Measurements from ENCODE around the gene N4BP2L1. TPM values are rescaled to one million over a fixed set of nuclear protein-coding genes. Genes with fewer than 3 reads are reported as not detected.

The N4BP2L1 gene
- total RNA-seq, 2 donors from 2014 or later: 23.4 to 44.9 TPM

- peaks cover 0 to 24% of the 10 kb centered on the region in 2 donors for H3K9me3 Mint-ChIP-seq
- ATAC-seq (no peak), DNase-seq (ENCODE audit: low spot score in 2 of 2) (no peak)
- H3K27ac Mint-ChIP-seq: peak overlapping the region in 1 of 2 donors; percentile 62
- H3K36me3 Mint-ChIP-seq: peaks cover 15 to 55% of the 10 kb centered on the region in 2 donors
Measured at GRCh38 chr13:32417995-32418394, 9.9 kb downstream of the N4BP2L1 start.

GRCh38 chr13:32415019-32415418 is 12.9 kb downstream of the N4BP2L1 start:
- no peak overlapping the region for H3K27ac Mint-ChIP-seq
- peak; percentile 48 to 49 for ATAC-seq
- peaks cover 6 to 28% of the 10 kb centered on the region in 2 donors for H3K36me3 Mint-ChIP-seq
- peak in 1 of 2 donors; percentile 9 for DNase-seq (ENCODE audit: low spot score in 2 of 2)
- H3K9me3 Mint-ChIP-seq: peaks cover 0 to 16% of the 10 kb centered on the region in 2 donors

- no peak for ATAC-seq
- DNase-seq (ENCODE audit: low spot score in 2 of 2): no peak
- Mint-ChIP-seq H3K27ac (no peak overlapping the region), H3K36me3 (peaks cover 2 to 23% of the 10 kb centered on the region in 2 donors), H3K9me3 (peaks cover 0 to 12% of the 10 kb centered on the region in 2 donors)
Measured at GRCh38 chr13:32414580-32414979, 13.3 kb downstream of the N4BP2L1 start.

- DNase-seq (ENCODE audit: low spot score in 2 of 2) (no peak), ATAC-seq (no peak)
- H3K9me3 Mint-ChIP-seq: peaks cover 0 to 5% of the 10 kb centered on the region in 2 donors
- peaks cover 0 to 12% of the 10 kb centered on the region in 2 donors for H3K36me3 Mint-ChIP-seq
- H3K27ac Mint-ChIP-seq: no peak overlapping the region
Measured at GRCh38 chr13:32413284-32413683, 14.6 kb downstream of the N4BP2L1 start.

DNA sequence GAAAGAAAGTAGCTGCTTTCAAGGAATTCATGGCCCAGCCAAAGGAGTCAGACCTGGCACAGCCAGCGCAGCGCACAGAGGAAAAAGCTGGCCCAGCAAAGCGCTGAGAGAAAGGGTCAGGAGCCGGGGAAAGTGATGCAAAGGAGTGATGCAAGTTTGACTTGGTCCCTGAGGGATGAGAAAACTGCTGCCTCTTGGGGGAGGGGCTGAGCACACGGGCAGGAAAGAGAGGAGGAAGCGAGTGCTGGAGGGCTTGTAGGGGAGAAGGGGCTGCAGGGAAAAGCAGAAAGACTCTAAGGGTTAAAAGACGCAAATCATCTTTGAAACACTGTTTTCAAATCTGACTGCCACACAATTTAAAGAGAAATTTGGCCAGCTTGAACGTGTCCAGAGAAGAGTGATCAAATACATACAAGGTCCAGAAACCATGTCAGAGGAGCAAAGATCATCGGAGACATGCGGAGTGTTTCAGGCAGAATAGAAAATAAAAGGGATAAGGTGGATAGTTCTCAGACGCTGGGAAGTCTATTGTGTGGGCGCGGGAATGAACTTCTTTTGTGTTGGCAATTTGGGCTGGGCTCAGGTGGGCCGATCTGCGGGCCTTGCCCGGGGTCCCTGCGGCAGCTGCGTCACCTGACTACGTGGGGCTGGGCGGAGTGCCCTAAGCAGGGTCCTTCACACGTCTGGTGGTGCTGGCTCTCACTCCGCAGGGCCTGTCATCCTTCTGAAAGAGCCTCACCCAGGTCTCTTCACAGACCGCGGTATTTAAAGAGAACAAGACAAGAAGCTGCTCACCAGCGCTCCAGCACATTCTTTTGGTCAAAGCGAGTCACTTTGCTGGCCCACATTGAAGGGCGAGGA is 18.1 kb downstream of the N4BP2L1 start:
- ATAC-seq (no peak), DNase-seq (ENCODE audit: low spot score in 2 of 2) (no peak)
- H3K36me3 Mint-ChIP-seq: no peaks in the 10 kb centered on the region
- H3K9me3 Mint-ChIP-seq: no peaks in the 10 kb centered on the region
- H3K27ac Mint-ChIP-seq: no peak overlapping the region

- DNase-seq (ENCODE audit: low spot score in 2 of 2) (no peak), ATAC-seq (no peak)
- H3K27ac Mint-ChIP-seq: peak overlapping the region in 1 of 2 donors; percentile 55
- H3K36me3 Mint-ChIP-seq: no peaks in the 10 kb centered on the region
- H3K9me3 Mint-ChIP-seq: no peaks in the 10 kb centered on the region
Measured at GRCh38 chr13:32409001-32409313, 19.0 kb downstream of the N4BP2L1 start.

DNA sequence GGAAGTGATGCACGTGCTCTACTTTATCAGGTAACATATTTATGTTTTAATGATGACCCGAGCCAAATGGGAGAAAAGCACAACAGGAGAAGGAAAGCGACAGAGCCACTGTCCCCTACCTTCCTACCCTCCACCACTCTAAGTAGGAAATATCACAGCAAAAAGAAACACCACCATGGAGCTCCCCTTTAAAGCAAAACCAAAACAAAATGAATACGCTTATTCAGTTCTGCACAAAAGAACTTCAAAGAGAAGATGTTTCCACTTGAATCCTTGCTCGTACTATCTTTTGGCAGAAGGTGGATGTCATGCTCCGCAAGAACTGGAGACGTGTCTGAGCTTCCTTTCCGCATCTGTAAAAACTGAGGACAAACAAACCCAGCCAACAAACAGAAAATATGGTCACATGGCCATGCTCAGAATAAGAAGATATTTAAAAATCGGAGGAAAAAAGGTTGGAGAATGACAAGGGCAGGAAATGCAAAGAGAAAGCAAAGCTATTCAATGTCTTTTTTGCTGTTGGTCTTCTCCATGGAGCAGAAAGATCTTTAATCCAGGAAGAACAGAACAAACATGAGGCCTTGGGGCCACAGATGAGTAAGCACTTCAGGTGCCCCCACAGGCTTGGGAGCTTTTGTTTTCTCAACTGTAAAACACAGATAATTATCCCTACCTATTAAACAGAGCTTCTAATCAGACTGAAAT is 19.5 kb downstream of the N4BP2L1 start:
- no peaks in the 10 kb centered on the region for H3K36me3 Mint-ChIP-seq
- no peak for DNase-seq (ENCODE audit: low spot score in 2 of 2)
- ATAC-seq: peak; percentile 24 to 26
- H3K9me3 Mint-ChIP-seq: no peaks in the 10 kb centered on the region
- H3K27ac Mint-ChIP-seq: peak overlapping the region; percentile 55 to 75

- Mint-ChIP-seq H3K9me3 (no peaks in the 10 kb centered on the region), H3K36me3 (no peaks in the 10 kb centered on the region), H3K27ac (peak overlapping the region in 1 of 2 donors; percentile 55)
- no peak for DNase-seq (ENCODE audit: low spot score in 2 of 2)
- peak; percentile 52 to 73 for ATAC-seq
Measured at GRCh38 chr13:32407854-32408253, 20.1 kb downstream of the N4BP2L1 start.

DNA sequence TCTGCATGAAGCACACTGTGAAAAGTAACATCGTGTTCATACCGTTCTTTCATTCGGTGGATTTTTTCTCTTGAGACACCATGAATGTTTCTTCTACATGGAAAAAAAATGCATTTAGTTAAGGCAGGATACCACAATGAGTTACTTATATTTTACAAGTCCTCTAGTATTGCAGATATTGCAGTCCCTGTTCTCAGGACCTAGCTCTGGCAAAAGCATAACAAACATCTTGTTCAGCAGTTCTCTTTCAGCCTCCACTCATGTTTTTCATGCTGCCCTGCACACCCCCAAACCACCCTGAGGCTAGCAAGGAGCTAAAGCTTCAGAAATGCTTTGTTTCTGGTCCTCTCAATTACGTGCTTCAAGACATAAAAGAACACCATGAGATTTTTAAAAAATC is 24.8 kb downstream of the N4BP2L1 start:
- no peak for ATAC-seq
- Mint-ChIP-seq H3K36me3 (peaks cover 12 to 22% of the 10 kb centered on the region in 2 donors), H3K9me3 (no peaks in the 10 kb centered on the region), H3K27ac (no peak overlapping the region)
- no peak for DNase-seq (ENCODE audit: low spot score in 2 of 2)

GRCh38 chr13:32391101-32391619 is 36.8 kb downstream of the N4BP2L1 start:
- DNase-seq (ENCODE audit: low spot score in 2 of 2) (no peak), ATAC-seq (no peak)
- H3K36me3 Mint-ChIP-seq: peaks cover 14 to 15% of the 10 kb centered on the region in 2 donors
- no peaks in the 10 kb centered on the region for H3K9me3 Mint-ChIP-seq
- H3K27ac Mint-ChIP-seq: no peak overlapping the region

GRCh38 chr13:32390484-32390883 is 37.4 kb downstream of the N4BP2L1 start:
- H3K27ac Mint-ChIP-seq: no peak overlapping the region
- no peak for ATAC-seq
- no peak for DNase-seq (ENCODE audit: low spot score in 2 of 2)
- peaks cover 13 to 14% of the 10 kb centered on the region in 2 donors for H3K36me3 Mint-ChIP-seq
- no peaks in the 10 kb centered on the region for H3K9me3 Mint-ChIP-seq

DNA sequence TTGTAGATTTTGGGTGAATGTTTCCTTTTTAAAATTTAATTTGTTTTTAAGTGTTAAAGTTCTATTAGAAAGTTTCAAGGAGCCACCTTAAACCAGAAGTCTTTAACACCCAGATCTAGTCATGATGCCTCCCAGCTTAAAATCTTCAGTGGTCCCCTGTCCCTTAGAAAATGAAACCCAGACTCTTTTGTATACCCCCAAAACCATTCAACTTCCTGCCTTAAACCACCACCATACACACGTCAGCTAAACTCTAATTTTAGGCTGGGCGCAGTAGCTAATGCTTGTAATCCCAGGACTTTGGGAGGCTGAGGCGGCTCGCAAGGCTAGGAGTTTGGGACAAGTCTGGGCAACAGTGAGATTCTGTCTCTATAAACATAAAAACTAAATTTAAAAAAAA is 37.9 kb downstream of the N4BP2L1 start:
- ATAC-seq (no peak), DNase-seq (ENCODE audit: low spot score in 2 of 2) (no peak)
- Mint-ChIP-seq H3K9me3 (no peaks in the 10 kb centered on the region), H3K27ac (no peak overlapping the region), H3K36me3 (peaks cover 13 to 14% of the 10 kb centered on the region in 2 donors)

- H3K9me3 Mint-ChIP-seq: no peaks in the 10 kb centered on the region
- DNase-seq (ENCODE audit: low spot score in 2 of 2) (no peak), ATAC-seq (no peak)
- H3K27ac Mint-ChIP-seq: no peak overlapping the region
- peaks cover 1 to 14% of the 10 kb centered on the region in 2 donors for H3K36me3 Mint-ChIP-seq
Measured at GRCh38 chr13:32385410-32385809, 42.5 kb downstream of the N4BP2L1 start.

DNA sequence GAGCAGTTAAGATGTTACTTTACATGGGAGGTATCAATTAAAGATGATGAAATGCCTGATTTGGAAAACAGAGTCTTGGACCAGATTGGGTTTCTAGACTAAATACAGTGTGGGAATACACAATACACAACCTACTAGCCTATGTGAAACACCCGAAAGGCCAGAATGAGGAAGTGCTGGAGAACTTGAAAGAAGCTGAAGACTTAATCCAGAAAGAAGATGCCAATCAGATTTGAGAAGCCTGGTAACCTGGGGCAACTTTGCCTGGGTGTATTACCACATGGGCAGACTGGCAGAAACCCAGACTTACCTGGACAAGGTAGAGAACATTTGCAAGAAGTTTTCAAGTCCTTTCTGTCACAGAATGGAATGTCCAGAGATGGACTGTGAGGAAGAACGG is 43.2 kb downstream of the N4BP2L1 start:
- H3K27ac Mint-ChIP-seq: no peak overlapping the region
- no peak for DNase-seq (ENCODE audit: low spot score in 2 of 2)
- ATAC-seq: no peak
- H3K36me3 Mint-ChIP-seq: peaks cover 0 to 14% of the 10 kb centered on the region in 2 donors
- no peaks in the 10 kb centered on the region for H3K9me3 Mint-ChIP-seq

- DNase-seq (ENCODE audit: low spot score in 2 of 2) (no peak), ATAC-seq (no peak)
- H3K27ac Mint-ChIP-seq: no peak overlapping the region
- H3K36me3 Mint-ChIP-seq: peaks cover 0 to 8% of the 10 kb centered on the region in 2 donors
- no peaks in the 10 kb centered on the region for H3K9me3 Mint-ChIP-seq
Measured at GRCh38 chr13:32383836-32384618, 43.9 kb downstream of the N4BP2L1 start.

DNA sequence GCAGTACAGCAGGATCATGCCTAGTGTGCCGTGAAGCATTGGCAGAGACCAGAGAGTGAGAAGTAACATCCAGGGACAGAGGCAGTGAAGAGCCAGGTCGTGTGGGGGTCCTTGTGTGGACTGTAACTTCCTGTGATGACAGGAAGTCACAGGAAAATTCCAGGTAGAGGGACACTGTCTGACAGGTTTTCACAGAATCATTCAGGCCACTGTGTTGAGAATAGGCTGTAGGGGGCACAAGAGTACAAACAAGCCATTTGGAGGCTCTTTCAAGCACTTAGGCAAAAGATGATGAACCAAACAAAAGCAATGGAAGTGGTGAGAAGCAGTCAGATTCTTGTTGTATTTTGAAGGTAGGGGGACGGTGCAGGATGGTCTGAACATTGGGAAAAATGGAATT is 46.4 kb downstream of the N4BP2L1 start:
- Mint-ChIP-seq H3K36me3 (no peaks in the 10 kb centered on the region), H3K9me3 (no peaks in the 10 kb centered on the region), H3K27ac (no peak overlapping the region)
- DNase-seq (ENCODE audit: low spot score in 2 of 2): no peak
- ATAC-seq: no peak

GRCh38 chr13:32378012-32378411 is 49.9 kb downstream of the N4BP2L1 start:
- no peak for ATAC-seq
- Mint-ChIP-seq H3K27ac (no peak overlapping the region), H3K9me3 (peaks cover 0 to 6% of the 10 kb centered on the region in 2 donors), H3K36me3 (peaks cover 21 to 23% of the 10 kb centered on the region in 2 donors)
- no peak for DNase-seq (ENCODE audit: low spot score in 2 of 2)
